ENCODE results near the gene ESF1.

The ESF1 gene

GRCh38 chr20:13736436-13737191 is 48.1 kb downstream of the ESF1 start:
- no peak for DNase-seq

DNA sequence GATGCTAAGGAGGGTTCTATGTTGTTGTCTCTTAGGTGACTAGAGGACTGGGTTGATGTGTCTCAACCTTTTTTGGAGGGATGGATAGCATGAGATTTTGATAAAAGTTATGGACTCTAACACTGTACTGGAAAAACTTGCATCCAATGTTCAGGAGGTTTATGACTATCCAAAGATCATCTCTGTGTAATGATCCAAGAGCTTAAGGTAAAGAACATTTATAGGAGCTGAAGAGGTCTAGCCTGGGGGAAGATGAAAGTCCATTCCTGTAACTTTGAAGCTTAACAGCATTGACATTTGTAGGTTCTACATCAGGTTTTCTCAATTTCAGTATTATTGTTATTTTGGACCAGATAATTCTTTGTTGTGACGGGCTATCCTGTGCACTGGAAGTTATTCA is 48.9 kb downstream of the ESF1 start:
- no peak for DNase-seq

DNA sequence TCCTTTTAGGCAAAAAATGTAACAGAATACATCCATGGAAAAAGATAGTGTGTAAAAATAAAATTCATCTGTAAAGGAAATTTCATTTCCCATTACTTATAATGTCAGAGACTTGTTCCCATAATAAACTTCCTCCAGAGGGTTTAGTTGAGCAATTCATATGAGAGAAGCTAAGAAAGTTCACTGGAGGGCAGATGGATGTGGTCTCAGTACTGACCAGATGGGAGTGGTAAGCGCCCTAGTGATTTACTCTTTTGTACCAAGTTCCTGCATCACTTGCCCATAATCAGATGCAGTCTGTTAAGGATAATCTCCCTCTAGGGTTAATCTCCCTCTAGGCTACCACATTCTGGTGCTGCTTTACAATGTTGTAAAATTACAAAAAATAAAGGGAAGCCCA is 61.7 kb downstream of the ESF1 start:
- DNase-seq, result no peak

GRCh38 chr20:13718171-13718570 is 66.5 kb downstream of the ESF1 start:
- DNase-seq, result no peak

DNA sequence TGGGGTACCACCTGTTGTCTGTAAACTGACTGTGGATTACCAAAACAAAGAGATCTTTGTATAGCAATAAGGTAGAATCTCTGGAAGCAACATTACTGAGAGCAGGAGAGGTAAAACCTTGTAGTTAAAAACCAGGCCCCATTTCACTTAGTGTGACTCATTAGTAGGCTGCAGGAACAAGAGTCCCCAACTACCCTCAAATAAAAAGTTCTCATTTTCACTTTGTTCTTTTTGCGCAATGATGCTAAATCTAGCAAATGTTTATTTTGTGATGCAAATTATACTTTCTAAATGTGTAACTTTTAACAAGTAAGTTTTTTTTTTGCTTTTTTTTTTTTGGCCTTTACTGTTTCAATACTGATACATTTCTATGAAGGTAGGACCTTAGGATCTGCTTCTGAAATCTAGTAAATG is 67.1 kb downstream of the ESF1 start:
- no peak for DNase-seq

DNA sequence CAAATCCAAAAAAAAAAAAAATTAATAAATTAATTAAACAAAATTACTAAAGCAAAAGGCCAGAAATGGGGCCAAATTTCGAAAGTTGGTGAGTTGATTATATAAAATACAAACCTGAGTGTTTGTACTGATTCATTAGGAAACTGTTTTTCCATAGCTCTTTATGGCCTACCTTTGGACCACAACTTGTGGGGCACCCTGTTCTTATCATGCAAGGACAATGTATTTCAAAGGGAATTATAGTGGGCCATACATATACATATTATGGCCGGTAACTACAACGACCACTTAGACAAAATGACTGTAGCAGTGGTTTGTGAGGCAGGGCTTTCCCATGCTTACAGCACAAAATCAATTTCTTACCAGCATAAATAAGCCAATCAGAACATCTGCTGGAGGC is 69.5 kb downstream of the ESF1 start:
- no peak for DNase-seq

GRCh38 chr20:13708234-13708633 is 76.5 kb downstream of the ESF1 start:
- no peak for DNase-seq

- DNase-seq, result no peak
Observed at GRCh38 chr20:13703265-13703664, 81.5 kb downstream of the ESF1 start.

GRCh38 chr20:13701486-13701885 is 83.2 kb downstream of the ESF1 start:
- no peak for DNase-seq

GRCh38 chr20:13700761-13701160 is 84.0 kb downstream of the ESF1 start:
- DNase-seq, result no peak

GRCh38 chr20:13694420-13695150 is 90.1 kb downstream of the ESF1 start:
- DNase-seq, result no peak

DNA sequence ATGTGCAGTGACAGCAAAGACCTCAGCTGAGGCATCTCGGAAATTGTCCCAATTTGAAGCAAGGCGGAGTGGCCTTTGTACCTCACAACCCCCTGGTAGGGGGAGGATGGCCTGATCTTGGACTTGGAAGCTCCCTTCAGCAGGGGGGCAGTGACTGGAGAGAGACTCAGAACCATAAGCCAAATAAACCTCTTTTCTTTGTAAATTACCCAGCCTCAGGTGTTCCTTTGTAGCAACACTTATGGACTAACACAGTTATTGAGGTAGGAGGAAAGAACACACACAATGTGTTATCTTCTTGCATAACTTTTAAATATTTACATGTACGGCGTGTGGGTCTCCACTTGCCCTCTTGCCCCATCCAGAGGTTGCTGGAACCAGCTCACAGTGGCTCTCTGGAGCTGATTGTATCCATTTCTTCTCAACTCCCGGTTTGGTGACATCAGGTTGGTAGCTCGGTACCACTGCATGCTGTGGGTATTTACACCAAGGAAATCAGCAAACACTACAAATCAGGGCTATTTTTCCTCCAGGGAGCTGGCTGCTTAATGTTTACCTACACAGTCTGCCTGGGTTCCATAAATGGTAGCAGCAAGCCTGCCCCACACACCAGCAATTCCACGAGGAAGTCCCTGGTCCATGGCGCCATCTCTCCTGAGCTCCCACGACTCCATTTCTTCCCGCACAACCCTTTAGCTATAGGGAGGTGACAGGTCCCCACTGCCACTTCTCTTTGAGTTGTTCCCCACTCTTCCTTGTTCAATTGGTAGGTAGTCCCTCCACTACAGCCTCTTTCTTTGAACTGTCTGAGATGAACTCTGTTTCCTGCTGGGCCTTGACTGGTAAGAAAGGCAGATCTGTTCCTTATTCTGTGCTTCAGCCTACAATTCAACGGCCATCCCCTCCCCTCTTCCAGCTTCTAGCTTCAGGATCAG is 91.7 kb downstream of the ESF1 start:
- DNase-seq, result no peak

GRCh38 chr20:13690943-13691342 is 93.8 kb downstream of the ESF1 start:
- no peak for DNase-seq

DNA sequence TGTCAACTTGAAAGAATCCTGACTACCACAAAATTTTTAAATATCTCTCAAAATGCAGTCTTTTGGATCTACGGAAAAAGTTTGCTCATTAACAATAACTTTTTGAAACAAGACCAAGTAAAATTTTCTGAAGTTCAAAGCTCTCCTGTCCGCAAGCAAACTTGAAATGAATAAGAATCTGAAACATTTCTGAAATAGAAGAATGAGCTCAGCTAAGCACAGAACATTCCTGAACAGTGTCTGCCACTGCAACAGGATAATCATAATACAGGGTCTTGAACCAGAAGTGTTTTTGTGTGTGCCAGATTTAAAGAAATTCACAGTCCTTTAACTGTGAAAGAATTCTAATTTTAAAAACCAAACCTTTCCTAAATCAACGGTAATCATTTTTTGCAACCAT is 96.9 kb downstream of the ESF1 start:
- DNase-seq, result no peak

- no peak for DNase-seq
Observed at GRCh38 chr20:13685623-13686022, 99.1 kb downstream of the ESF1 start.

DNA sequence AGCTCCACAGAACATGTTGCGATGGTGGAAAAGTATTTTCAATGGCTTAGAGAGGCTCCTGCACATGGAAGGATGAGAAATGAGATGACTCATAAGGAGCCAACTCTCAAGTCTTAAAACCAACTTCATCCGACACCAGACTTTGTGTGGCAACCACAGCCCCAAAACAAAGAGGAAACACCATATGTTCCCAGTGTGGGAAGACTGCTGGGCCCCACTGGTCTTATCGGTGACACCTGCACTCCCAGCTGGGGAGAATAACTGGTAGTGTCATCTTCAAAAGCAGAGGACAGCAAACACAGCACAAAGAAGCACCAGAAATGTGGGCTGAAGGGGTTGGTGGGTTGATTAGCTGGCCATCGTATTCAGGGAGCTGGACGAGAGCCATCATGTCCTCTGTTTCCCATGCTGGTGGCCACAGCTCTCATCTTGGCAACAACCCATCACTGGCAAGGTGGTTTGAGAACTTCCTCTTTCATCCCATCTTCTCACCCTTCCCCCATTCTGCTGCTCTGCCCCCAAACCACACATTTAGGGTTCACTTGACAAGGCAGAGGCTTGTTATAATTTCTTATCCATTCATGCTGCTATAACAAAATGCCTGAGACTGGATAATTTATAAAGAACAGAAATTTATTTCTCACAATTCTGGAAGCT is 100.0 kb downstream of the ESF1 start:
- DNase-seq, result peak in 1 of 2 experiments; percentile 37

DNA sequence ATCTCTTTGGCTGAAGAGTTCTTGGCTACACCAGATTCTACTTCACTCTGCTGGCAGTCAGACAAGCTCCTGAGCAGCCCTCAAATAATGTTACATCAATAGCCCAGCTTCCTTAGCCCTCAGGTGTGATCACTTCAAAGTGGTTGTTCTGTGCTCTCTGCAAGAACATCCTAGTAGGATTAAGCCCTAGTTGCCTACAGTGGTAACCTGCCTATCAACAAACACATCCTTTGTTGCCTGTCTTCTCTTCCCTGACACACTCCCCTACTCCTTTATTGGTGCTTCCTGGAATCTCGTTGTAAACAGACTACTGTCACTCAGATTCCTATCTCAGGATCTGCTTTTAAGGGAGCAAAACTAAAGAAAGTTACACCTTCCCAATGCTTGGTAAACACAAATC is 100.9 kb downstream of the ESF1 start:
- no peak for DNase-seq

DNA sequence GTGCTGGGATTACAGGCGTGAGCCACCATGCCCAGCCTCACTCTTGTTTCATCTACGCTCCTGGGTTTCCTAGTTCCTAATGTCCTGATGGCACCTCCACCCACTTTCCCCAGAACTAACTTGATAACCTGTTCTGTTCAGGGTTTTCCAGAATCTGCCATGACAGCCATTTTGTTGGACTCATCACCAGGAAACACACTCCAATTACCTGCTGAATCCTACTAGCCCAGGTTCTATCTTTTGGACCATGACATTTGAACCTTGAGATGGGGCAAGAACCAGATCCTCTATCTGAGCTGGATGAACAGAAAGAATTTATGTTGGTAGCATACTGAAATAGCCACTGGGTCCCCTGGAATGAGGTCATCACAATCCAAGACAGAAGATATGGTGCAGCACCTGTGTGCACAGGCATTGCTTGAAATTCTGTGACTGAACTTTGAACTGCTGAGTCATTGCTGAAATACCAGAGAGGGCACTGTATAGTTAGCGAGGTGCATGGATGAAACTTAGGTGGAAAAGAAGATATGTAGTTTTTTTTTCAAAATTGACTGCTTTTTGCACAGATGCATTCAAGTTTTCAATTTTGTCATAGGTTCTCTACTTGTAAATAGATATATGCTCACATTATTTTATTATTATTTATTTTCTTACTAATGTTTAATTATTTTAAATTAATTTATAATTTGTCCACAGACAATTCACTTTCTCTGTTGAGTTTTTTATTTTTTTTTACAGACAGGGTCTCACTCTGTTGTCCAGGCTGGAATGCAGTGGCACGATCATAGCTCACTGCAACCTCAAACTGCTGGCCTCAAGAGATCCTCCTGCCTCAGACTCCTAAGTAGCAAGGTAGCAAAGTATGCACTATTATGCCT is 103.2 kb downstream of the ESF1 start:
- no peak for DNase-seq

- no peak for DNase-seq
Observed at GRCh38 chr20:13678944-13679343, 105.8 kb downstream of the ESF1 start.

DNA sequence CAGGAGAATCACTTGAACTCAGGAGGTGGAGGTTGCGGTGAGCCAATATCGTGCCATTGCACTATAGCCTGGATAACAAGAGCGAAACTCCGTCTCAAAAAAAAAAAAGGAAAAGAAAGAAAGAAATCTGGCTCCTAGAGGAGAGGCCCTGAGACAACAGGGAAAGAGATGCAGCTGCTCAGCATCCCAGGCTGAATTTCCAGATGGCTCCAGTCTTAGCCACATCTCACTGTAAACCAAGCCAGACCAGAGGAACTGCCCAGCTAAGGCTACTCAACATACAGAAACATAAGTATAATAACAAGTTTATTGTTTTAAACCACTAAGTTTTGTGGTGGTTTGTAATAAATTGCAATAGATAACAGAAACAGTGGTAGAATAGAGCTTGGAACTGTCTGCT is 107.5 kb downstream of the ESF1 start:
- no peak for DNase-seq

DNA sequence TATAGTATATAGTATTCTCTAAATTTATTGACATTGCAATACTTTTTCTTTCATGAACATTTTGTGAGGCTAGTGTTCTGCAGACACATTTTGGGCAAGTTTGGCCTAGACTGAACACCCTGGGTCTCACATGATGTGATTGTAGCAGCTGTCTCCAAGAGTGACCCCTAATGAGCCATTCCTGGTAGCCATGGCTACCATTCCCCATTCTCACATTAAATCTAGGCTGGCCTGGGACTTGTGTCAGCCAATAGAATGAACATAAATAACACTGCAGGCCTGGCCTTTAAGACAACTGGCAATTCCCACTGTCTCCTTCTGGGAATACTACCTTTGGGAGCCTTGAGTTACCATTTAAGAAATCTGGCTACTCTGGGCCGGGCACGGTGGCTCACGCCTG is 108.0 kb downstream of the ESF1 start:
- no peak for DNase-seq

GRCh38 chr20:13672690-13673089 is 112.0 kb downstream of the ESF1 start:
- no peak for DNase-seq
